Omental fat pad (tissue), 4 donors: ENCODE data around the gene AGRN. TPM values are rescaled to one million over a fixed set of nuclear protein-coding genes. Genes with fewer than 3 reads are reported as not detected.

Experiments used
- ATAC-seq: fragments of 150-250 bp; one replicate; pipeline ENCODE4 v1.9.1; 2016; ENCODE audit warnings: mild to moderate bottlenecking, moderate library complexity; ENCODE audit not compliant: low FRiP score
- DNase-seq: peaks from one replicate; pipeline ENCODE4 v3.0.0-alpha.2; 2019; ENCODE audit warnings: low spot score
- CTCF ChIP-seq, 3 donors: fragments of 450-650 bp; IDR thresholded peaks; one replicate each; pipeline ENCODE4 v1.5.1; 2016 to 2017; ENCODE audit warnings: antibody characterized with exemption in 3 of 3, mild to moderate bottlenecking in 3 of 3, moderate library complexity in 2 of 3
- total RNA-seq, 4 donors: library from RNA; depleted of rRNA; stranded (reverse); fragments of >200 nt; gene quantifications; one replicate each; pipeline ENCODE4 v1.1.0, GENCODE V29; 2016

Gene AGRN
- 10 to 100 TPM; 17.2 to 42.3 (median 22.6) TPM for total RNA-seq

DNA sequence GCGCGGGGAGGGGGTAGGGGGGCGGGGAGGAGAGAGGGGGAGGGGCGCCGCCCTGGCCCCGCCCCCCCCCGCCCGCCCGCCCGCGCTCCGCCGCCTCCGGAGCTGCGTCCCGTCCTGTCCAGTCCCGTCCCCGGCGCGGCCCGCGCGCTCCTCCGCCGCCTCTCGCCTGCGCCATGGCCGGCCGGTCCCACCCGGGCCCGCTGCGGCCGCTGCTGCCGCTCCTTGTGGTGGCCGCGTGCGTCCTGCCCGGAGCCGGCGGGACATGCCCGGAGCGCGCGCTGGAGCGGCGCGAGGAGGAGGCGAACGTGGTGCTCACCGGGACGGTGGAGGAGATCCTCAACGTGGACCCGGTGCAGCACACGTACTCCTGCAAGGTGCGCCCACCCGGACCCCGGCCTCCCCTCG, at the start of gene AGRN:
Gene AGRN (plus strand): TSS at position 121 of the 405 bp plus-strand sequence. CDS start 53 bp downstream, at position 174.
- peak; percentile 20 for ATAC-seq
- TF ChIP-seq CTCF (IDR thresholded peaks at IDR 0.05), result no peak

DNA sequence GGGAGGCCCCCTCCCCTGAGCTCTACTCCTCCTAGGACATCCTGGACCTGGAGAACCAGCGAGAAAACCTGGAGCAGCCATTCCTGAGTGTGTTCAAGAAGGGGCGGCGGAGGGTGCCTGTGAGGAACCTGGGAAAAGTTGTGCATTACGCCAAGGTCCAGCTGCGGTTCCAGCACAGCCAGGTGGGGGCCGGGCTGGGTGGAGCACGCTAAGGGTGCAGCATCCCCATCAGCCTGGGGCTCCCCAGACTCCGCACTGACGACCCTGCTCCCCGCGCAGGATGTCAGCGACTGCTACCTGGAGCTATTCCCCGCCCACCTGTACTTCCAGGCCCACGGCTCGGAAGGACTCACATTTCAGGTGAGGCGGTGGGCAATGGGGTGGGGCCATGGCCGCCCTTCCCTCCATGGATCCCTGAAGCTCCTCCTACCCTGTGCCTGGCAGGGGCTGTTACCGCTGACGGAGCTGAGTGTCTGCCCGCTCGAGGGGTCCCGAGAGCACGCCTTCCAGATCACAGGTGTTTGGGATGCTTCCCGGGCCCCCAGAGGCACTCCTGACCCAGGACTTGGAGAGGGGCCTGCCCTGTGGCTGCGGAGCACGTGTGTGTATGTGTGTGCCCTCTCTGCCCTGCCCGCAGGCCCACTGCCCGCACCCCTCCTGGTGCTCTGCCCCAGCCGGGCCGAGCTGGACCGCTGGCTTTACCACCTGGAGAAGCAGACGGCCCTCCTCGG, 49.5 kb upstream of the AGRN start:
- ATAC-seq, result no peak
- no peak for TF ChIP-seq CTCF (IDR thresholded peaks at IDR 0.05)

More for the DNA sequence above, at the start of gene AGRN:
- DNase-seq, result no peak

DNA sequence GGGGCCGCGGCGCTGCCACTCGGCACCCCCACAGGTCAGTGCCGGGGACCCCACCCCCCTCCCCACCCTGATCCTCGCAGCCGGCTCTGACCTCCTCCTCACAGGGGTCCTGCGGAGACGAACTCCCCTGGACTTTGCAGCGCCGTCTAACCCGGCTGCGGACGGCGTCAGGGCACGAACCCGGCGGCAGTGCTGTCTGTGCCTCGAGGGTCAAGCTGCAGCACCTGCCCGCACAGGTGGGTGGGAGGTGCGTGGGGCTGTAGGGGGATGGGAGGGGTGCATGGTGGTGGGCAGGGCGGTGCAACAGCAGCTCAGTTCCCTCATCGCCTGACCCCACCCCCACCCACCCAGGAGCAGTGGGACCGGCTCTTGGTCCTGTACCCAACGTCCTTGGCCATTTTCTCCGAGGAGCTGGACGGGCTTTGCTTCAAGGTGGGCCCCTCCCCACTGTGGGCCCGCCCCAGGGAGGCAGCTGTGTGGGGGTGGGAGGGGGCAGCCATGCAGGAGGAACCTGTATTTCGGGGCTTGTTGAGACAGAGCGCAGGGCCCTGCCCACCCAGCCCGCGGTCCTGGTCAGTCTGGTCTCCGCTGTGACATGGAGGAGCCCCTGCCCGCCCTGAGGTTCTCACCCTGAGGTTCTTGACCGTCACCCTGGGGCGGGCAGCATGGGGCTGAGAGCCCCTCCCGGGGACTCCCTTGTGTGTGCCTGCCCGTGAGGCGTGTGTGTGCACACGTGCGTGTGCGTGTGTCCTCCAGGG, 48.8 kb upstream of the AGRN start:
- ATAC-seq, result no peak
- no peak for TF ChIP-seq CTCF (IDR thresholded peaks at IDR 0.05)
- no peak for DNase-seq

More for the DNA sequence above, 49.5 kb upstream of the AGRN start:
- no peak for DNase-seq

- no peak for TF ChIP-seq CTCF (IDR thresholded peaks at IDR 0.05)
- no peak for DNase-seq
- ATAC-seq, result no peak
These were observed 48.0 kb upstream of the AGRN start for GRCh38 chr1:971751-972506.

DNA sequence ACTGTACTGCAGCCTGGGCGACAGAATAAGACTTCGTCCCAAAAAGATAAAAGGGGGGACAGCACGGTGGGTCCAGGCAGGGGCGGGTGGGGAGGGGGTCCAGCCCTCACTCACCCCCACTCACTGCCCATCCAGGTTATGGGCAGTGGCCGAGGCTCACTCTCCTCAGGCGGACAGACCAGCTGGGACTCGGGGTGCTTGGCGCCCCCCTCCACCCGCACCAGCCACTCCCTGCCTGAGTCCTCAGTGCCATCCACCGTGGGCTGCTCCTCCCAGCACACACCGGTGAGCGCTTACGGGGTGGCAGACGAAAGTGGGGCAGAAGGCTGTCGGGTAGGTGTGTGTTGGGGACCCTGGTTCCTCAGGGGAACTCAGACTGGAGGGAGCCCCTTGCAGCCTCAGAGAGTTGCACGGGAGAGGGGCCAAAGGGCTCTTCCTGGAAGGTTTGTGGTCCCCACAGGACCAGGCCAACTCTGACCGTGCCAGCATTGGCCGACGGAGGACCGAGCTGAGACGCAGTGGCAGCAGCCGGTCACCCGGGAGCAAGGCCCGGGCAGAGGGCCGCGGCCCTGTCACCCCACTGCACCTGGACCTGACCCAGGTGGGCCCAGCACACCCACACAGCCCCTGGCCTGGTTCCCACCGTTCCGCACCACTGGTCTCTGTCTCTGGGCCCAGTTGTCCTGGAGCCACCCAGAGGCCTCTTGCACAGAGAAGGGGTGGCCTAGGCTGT, 47.0 kb upstream of the AGRN start:
- ATAC-seq (no peak), DNase-seq (no peak)
- TF ChIP-seq CTCF (IDR thresholded peaks at IDR 0.05), result no peak

DNA sequence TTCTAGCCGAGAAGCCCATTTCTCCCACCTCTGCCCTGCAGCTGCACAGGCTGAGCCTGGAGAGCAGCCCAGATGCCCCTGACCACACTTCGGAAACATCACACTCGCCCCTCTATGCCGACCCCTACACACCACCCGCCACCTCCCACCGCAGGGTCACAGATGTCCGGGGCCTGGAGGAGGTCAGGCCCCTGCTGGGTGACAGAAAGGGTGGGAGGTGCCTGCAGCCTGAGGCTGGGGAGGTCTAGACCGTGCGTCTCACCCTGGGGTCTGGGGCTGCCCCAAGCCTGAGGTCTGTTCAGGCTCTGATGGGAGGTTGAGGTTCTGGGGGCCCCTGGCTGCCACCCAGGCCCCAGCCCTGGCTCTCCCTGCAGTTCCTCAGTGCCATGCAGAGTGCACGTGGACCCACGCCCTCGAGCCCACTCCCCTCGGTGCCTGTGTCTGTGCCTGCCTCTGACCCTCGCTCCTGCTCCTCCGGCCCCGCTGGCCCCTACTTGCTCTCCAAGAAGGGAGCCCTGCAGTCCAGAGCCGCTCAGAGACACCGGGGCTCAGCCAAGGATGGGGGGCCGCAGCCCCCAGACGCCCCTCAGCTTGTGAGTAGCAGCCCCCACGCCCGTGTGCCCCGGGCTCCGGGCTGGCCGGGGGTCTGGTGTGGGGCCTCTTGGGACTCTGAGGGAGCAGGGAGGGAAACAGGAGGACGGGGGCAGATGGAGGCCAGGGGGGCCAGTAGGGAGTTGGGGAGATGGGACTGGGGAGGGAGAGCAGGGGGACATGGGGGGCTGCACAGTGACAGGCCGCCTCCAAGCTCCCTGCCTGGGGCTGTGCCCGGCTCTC, 46.2 kb upstream of the AGRN start:
- ATAC-seq, result no peak
- DNase-seq, result no peak
- TF ChIP-seq CTCF (IDR thresholded peaks at IDR 0.05), result no peak
